ENCODE data around the gene SLC22A16. TPM values are rescaled to one million over a fixed set of nuclear protein-coding genes. Genes with fewer than 3 reads are reported as not detected.
"Not testable (repeated sequence)": the region's sequence is repeated elsewhere in the genome, so short reads cannot be mapped to it uniquely, and the experiment has no call there.

The SLC22A16 gene
- total RNA-seq, 2 experiments from 2014 or later, result not detected

DNA sequence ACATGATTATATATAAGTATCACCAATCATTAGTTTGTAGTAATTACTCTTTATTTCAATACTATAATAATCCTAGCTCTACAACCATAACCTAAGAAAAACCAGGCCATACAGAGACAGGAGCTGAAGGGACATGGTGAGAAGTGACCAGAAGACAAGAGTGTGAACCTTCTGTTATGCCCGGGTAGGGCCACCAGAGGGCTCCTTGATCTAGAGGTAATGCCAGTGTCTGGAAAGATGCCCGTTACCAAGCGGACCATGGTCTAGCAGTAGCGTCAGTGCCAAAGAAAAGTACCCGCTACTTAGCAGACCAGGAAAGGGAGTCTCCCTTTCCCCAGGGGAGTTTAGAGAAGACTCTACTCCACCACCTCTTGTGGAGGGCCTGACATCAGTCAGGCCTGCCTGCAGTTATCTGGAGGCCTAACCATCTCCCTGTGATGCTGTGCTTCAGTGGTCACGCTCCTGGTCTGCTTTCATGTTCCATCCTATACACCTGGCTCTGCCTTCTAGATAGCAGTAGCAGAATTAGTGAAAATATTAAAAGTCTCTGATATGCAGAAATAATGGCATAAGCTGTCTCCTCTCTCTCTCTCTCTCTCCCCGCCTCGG is 18.7 kb downstream of the SLC22A16 start:
- POLR2A ChIA-PET, CTCF ChIA-PET: not testable (repeated sequence)

DNA sequence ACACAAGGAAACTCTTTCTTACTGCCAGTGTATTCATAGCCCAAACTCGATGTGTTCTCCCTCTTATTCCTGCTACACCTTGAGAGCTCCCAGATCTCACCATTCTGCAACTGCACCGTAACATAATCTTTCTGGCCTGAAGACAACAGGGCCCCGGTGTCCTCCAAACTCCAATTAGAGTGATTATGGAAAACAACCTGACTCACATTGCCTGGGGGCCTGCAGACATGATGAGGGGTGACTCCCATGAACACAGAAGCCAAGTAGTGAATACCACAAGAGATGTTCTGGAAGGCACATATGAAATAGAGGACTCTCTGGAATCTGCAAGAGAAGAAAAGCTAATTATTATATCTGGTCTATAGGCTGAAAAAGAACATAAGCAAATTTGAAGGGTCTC is 19.7 kb downstream of the SLC22A16 start:
- ChIA-PET POLR2A (no interaction called here), CTCF (interaction anchor here (0.6 kb wide), 1 partner anchor 16 kb away, joined by 4 read pairs; no protein-coding TSS in a partner anchor)

DNA sequence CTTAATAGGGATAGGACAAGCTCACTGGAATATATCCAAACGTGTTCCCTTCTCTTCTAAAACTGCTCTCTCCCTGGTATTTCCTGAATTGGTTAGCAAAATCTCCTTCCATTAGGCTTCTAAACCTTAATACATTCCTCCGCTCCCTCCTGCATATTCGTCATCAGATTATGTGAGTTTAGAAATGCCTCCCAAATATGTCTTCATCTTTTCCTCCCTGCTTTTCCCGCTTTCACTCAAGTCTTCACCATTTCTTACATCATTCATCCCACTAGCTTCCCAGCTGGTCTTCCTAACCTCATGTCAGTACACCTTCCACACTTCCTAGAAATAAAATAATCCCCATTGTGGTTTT is 26.9 kb downstream of the SLC22A16 start:
- ChIA-PET POLR2A (no interaction called here), CTCF (no interaction called here)

DNA sequence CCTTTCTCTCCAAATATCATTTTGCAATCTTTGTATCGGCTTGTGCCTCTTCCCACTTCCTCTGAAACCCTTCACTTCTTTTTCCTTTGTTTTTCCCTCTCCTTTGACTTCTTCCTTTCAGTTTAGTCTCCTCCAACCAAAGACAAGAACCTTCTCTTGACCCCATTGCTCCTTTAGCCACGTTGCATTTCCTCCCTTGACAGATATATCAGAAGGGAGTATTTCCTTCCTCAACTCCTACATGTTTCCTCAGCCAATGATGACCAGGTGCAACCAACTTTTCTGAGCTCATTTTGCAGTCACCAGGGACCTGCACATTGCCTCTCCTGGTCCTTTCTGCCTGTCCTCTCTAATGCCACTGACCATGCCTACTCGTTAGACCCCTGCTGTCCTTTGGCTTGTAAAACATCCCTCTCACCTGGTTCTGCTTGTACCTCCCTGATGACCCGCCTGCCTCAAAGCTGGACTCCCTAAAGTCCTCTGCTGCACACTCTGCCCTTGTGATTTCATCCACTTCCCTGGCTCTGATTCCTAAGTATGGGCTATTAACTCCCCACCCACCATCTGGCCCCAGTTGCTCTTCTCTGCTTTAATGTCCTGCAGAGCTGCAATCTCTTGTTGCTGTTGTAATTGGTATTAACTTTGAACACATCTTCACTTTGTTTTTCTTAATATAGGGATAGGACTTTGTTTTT is 27.4 kb downstream of the SLC22A16 start:
- ChIA-PET CTCF (no interaction called here), POLR2A (no interaction called here)

DNA sequence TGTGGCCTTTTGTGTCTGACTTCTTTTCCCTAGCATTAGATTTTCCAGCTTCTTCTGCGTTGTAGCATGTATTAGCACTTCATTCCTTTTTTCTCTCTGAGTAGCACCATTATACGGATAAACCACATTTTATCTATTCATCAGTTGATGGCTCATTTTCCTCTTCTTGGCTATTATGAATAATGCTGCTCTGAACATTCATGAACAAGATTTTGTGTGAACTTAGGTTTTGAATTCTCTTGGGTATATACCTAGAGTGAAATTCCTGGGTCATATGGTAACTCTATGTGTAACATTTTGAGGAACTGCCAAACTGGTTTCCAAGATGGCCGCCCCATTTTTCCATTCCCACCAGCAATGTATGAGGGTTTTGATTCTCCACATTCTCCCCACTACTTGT is 28.7 kb downstream of the SLC22A16 start:
- POLR2A ChIA-PET, result no interaction called here
- CTCF ChIA-PET, result no interaction called here

DNA sequence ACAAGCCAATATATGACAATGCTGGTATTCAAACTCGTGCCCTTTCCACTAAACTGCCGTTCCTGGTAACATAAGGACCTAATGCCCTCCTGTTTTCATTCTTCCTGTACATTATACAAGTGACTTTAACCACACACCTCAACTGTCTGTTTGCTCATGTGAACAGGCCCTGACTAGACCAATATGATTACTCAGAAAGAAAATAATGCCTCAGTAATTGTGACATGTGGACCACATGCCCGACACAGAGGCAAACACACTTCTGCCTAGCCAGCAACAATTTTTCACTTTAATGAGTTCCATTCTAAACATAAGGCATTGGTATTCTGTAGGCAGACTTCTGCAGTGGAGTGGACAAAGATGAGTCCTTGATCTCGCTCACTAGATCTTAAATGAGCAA is 30.0 kb downstream of the SLC22A16 start:
- ChIA-PET CTCF (no interaction called here), POLR2A (no interaction called here)

DNA sequence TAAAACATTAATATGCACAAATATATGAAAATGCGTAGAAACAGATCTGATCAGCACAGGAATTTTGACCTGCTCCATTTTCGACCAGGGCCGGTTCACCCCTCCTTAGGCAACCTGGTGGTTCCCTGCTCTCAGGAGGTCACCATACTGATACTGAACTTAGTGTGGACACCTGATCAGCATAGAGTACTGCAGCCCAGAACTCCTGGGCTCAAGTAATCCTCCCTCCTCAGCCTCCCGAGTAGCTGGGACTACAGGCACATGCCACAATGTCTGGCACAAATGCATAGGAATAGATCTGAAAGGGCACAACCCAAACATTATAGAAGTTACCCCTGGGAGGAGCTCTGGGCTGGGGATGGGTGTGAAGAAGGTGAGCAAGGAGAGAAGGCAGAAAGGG is 36.4 kb downstream of the SLC22A16 start:
- ChIA-PET POLR2A (no interaction called here), CTCF (no interaction called here)

DNA sequence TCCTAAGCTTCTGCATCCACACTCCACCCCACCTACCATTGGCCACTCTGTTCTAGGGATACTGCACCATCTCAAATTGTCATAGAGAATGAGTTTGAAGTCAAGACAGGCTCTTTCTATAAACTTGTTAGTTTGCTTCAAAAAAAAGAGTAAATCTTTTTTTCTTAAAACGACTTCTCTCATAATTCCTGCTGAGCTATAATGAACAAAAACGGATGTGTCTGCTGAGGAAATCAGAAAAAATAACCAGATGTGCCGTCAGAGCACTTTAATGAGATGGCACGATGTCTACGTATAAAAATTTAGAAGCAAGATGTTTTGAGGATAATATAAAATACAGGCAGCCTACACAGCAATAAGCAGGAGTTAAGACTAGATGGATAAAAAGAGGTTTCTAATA is 37.1 kb downstream of the SLC22A16 start:
- POLR2A ChIA-PET, result no interaction called here
- CTCF ChIA-PET, result no interaction called here

DNA sequence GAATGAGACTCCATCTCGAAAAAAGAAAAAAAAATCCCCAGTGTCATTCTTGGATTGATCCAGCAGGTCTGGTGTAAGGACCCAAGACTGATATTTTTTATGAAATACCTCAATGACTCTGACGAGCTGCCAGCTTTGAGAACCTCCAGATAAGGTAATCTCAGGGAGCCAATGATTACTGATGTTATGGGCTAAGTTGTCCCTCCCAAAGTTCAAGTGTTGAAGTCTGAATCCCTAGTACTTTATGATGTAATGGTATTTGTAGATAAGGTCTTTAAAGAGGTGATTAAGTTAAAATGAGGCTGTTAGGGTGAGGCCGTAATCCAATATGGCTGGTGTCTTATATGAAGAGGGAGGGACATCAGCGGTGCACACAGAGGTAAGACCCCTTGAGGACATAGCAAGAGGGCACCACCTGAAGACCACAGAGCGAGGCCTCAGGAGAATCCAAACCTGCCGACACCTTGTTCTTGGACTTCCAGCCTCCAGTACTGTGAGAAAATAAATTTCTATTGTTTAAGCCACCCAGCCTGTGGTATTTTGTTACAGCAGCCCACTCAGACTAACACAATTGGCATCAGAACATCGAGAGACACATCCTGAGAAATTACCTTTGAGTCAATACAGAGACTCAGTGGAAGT is 41.3 kb downstream of the SLC22A16 start:
- POLR2A ChIA-PET, result no interaction called here
- CTCF ChIA-PET, result no interaction called here

DNA sequence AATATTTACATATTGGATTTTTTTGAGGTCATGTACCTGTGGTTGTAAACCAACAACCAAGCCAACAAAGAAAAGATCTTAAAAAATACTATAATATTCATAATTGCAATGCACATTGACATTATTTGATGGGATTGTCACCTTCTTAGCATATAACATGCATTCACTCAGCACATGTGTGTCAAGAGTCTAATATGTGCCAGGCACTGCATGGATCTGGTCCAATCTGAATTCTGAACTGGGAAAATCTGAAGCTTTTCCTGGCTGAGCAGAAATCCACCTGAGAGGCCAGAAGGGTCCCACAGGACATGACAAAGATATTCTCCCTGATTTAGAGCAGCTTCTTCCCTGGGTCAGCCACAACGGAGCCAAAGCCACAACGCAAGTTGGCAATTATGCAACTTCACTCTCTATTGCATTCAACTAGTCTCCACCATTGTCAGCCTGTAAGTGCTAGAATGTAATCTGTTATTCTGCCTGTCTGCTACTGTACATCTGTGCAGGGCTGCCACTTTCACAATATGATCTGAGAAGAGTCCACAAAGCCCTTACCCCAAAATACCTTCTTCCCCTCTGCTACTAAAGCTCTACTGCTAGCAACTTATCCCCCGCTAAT is 44.0 kb downstream of the SLC22A16 start:
- POLR2A ChIA-PET, result no interaction called here
- CTCF ChIA-PET, result no interaction called here

DNA sequence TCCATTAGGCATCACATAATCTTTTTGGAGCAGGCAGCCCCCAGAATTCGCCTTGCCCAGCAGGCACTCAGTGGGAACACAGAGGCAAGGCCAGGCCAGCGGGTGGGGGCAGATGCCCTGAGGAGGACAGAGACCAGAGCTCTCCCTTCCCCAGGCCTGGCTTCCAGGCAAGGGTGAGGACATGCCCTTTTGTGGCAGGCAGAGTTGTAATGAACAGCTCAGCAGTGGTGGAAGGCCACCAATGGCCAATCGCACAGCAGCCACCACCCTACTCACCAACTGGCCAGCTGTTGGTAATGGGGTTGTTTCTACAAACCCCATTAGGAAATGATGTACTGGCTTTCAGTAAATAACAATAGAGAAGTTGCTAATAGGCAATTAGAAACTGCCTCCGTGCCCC is 45.7 kb downstream of the SLC22A16 start:
- POLR2A ChIA-PET, result no interaction called here

DNA sequence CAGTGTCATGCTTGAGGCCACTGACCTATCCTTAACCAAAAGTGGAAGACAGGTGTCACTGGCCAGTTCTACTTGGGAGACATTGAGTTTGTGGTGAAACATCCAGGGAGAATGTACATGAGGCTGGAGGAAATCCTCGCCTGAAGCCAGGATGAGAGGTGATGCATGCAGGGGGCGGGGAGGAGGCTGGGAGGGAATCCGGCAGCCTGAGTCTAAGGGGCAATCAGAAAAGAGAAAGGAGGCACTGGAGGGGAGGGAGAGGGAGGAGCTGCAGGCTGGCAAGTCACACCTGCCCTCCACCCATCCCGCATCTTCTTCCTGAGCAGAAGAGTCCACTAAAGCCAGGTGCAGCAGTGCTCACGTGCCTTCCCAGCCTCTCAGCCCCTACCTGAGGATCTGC is 46.2 kb downstream of the SLC22A16 start:
- CTCF ChIA-PET, result no interaction called here
- POLR2A ChIA-PET, result no interaction called here

More for the DNA sequence above, 45.7 kb downstream of the SLC22A16 start:
- CTCF ChIA-PET, result no interaction called here

DNA sequence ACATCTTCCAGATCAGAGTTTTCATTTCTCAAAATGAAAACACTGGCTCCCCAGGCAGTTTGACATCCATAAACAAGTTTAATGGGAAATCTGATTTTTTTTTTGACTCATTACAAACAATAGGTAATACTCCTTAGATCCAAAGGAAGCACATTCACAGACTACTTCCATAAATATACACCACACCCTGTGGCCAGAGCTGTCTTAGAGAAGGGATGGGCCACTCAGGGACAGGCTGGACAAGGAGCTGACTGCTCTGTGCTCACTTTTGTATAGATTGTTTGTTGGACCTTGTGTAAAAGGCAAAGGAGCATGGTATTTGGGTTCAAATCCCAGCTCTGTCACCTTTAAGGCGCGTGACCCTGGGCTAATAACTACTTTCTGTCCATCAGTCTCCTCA is 48.3 kb downstream of the SLC22A16 start:
- ChIA-PET CTCF (no interaction called here), POLR2A (no interaction called here)

DNA sequence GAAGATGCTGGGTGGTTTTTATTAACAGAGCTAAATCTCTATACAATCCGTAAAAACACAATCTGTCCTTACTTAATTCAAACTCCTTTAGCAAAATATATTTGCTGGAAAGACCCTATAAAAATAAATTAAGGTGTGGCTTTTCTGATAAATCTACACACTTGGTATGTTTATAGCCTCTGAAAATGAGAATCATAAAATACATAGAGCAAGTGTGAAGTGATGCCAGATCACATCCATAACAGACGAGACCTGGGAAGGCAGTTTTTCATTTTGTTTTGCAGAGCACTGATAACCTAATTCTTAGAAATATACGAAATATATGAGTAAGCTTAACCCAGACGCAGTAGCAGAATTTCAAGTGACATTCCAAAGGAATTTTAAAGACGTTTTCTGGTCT is 50.6 kb downstream of the SLC22A16 start:
- CTCF ChIA-PET, result no interaction called here

DNA sequence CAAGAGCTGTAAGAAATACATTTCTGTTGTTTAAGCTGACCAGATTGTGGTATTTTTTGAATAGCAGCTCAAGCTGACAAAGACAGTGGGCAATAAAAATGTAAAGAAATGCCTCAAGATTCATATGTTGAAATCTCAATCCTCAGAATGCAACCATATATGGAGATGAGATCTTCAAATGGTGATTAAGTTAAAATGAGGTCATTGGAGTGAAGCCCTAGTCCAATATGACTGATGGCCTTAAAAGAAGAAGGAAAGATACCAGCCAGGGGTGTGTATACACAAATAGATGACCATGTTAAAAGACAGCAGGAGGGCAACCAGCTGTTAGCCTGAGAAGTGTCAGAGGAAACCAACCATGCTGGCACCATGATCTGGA is 54.0 kb downstream of the SLC22A16 start:
- ChIA-PET POLR2A (no interaction called here), CTCF (no interaction called here)

More for the DNA sequence above, 50.6 kb downstream of the SLC22A16 start:
- POLR2A ChIA-PET, result no interaction called here

DNA sequence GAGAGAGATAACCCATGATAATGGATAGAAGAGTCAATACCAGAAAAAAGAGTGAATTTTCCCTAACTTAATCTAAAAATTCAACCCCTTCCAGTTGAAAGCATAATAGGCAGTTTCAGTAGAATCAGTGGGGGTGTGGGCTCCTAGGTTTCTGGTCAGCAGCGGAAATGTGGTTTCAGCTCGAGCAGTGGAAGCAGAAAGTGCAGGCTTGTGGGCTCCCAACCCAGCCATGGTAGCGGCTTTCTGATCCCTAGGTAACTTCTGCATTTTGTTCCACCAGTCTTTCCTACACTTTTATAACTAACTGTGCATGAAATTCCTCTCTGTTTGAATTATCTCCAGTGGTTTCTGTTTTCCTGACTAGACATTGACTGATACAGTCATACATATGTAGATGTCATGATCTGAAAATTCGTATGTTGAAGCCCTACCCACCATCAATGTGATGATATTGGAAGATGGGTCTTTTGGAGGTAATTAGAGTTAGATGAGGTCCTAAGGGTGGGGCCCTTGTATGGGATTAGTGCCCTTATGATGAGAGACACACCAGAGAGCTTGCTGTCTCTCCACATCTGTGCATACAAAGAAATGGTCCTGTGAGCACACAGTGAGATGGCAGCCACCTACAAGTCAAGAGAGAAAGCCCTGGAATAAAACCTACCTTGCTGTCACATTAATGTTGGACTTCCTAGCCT is 54.5 kb downstream of the SLC22A16 start:
- ChIA-PET POLR2A (no interaction called here), CTCF (no interaction called here)

DNA sequence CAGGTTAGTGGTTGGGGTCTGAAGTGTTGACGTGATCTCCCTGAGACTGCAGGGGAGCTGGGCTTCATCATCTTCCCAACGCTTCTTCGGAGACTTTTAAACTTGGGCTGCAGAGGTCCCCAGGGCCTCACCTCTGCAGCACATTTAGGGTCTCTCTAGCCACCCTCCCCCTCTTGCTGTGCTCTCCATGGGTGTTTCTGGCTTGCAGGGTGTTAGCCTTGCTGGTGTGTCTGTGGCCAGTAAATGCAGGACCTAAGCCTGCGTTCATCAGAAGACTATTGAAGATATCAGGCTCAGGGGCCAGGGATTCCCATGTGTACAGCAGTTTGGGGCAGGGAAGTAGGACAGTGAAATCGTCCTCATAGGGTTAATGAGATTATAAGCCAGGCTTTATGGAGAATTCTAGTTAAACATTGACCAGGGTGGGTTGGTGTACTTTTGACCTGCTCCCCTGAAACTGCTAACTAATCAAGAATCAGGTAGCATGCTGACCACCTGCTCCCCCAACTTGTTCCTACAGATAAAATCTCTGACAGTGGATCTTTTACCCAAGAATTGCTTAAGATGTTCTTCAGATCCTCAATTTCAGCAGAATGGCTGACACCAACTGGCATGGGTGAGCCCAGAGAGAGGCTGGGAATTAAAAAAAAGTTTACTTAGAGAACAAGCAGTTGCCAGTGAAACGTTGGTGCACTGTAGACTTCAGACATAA is 57.2 kb downstream of the SLC22A16 start:
- ChIA-PET POLR2A (no interaction called here), CTCF (no interaction called here)

DNA sequence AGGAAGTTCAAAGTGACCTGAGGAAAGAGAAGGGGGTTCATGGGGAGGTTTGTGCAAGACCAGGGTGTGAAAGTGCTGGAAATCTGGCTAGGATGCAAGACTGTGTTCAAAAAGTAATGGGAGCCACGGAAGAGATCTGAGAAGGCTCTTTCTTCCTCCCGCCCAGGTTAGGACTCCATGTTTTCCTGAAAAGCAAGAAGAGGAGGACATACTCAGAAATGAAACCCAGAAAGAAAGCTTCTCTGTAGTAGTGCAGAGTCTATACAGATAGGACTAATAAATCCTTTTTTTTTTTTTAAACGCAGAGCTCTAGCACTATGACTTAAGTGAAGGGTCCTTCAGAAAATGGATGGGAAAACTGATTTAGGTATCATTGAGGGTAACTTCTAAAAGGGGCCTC is 57.8 kb downstream of the SLC22A16 start:
- CTCF ChIA-PET, result no interaction called here
- POLR2A ChIA-PET, result no interaction called here

DNA sequence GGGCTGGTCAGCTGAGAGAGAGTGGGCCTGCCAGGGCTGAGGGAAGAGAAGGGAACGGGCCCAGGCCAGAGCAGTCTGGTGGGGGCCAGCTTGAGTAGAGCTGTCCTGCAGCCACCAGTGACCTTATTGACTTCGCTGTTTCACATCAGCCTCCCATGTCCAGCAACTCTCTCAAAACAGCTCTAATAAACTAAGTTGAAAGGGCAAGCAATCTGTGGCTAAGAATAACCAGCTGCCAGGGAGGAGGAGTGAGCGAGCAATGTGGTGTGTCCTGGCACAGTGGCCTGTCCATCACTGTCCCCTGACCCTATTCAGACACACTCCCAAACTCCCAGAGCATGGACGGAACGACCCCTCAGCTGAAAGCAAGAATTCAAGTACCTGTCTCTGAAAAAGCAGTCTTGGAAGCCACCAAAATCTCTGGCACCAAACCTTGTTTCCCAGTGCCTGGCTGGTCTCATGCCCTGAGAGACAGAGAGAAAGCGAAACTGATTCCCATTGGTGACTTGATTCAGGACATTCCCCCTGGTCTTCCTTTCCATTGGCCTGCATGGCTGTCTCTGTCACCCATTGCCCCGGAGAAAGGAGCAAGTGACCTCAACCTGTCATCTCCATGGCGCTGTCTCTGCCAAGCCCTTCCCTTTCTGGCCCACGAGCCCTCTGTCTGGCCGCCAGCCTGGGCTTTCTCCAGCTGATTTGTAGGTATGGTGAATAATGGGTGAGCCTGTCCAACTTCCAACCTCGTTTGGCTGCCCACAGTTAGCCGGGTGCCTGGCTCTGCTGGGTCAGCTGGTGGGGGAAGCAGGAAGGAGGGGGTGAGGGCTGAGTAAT is 61.1 kb downstream of the SLC22A16 start, which contains the start of gene DDO:
TSS of gene DDO (minus strand) at position 490 of the 831 bp plus-strand sequence. CDS start 2,113 bp downstream, outside the sequence.
- CTCF ChIA-PET, result no interaction called here
- POLR2A ChIA-PET, result no interaction called here

Data from activated CD8-positive, alpha-beta memory T cell treated with anti-CD3 and anti-CD28 coated beads for 36 hours (primary cell).